Psoas muscle (tissue), 8 donors: Measurements from ENCODE around the gene CSNK1A1. TPM values are rescaled to one million over a fixed set of nuclear protein-coding genes. Genes with fewer than 3 reads are reported as not detected.
A peak's percentile ranks its signal among the peaks of the same experiment; 100 is the strongest.

Experiments used
- ATAC-seq, 4 donors: fragments of 200-7000 bp; cut with Tn5 transposase; one replicate each; pipeline ENCODE4 v1.9.1; 2020; ENCODE audit warnings: moderate library complexity in 3 of 4, mild to moderate bottlenecking in 2 of 4
- DNase-seq, 2 donors: peaks; one replicate each; pipeline ENCODE4 v3.0.0-alpha.2; 2020
- H3K27ac ChIP-seq: fragments of 200-600 bp; one replicate; pipeline ENCODE4 v1.8.0; 2022
- H3K27me3 ChIP-seq, 3 donors: fragments of 200-600 bp in 1 of 3; one replicate each; pipeline versions ENCODE4 v1.6.1 to v1.8.0; 2013 to 2022; ENCODE audit warnings: low read length in 2 of 3, mild to moderate bottlenecking in 2 of 3, moderate library complexity in 1 of 3; ENCODE audit not compliant: insufficient read depth in 3 of 3
- H3K36me3 ChIP-seq, 2 donors: fragments of 200-600 bp in 1 of 2; one replicate each; pipeline versions ENCODE4 v1.6.1 to v1.8.0; 2013 to 2022; ENCODE audit warnings: low read depth in 1 of 2, mild to moderate bottlenecking in 1 of 2, moderate library complexity in 1 of 2; ENCODE audit not compliant: insufficient read depth in 1 of 2
- H3K4me1 ChIP-seq: fragments of 200-600 bp; one replicate; pipeline ENCODE4 v1.8.0; 2022
- H3K4me3 ChIP-seq: fragments of 200-600 bp; one replicate; pipeline ENCODE4 v1.8.0; 2022; ENCODE audit warnings: mild to moderate bottlenecking
- H3K9me3 ChIP-seq: fragments of 200-600 bp; one replicate; pipeline ENCODE4 v1.8.0; 2022
- WGBS, 3 donors: extraction: QIAGEN DNeasy Blood & Tissue Kit; methylation state at CpG; one replicate each; pipeline versions ENCODE4 v1.1.6 to v1.1.7; 2013; 5-methylcytosine and 5-hydroxymethylcytosine counted together
- intact Hi-C, 2 donors: fragments of 100-400 bp; cut with DNase I; formaldehyde crosslinking; loops; one replicate each; pipeline versions ENCODE4 v1.11.0 to v1.14.2; 2022
- polyA plus RNA-seq, 3 donors: library from polyadenylated mRNA; stranded (reverse); fragments of 200-250 nt; gene quantifications; one replicate each; pipeline ENCODE4 v1.2.3, GENCODE V29; 2013
- total RNA-seq, 4 donors: library from RNA; stranded (reverse); fragmentation: NEBNext Ultra II Directional in 2 of 4; extraction: Animal tissue kit (Norgen Biotek cat#: 25700) in 2 of 4; gene quantifications; one replicate each; pipeline versions ENCODE4 v1.2.1 to v1.2.4, GENCODE V29; 2021 to 2023
- TF ChIP-seq, protein P1 (sequence below): fragments of 200-600 bp; IDR thresholded peaks from one replicate; pipeline ENCODE4 v1.8.0; 2022; ENCODE audit warnings: antibody characterized with exemption
- donor health status: healthy with polysubstance abuse.
- donor health status: DM: no; HTN: no; CAD: no; lungs with moderate emphysema.
- donor health status: Bipolar disorder and iron deficiency.
- donor health status: healthy.
- donor health status: DM: yes; HTN: yes; CAD: no.
- donor health status: DM: no; HTN: no; CAD: no.
- donor health status: DM: no; HTN: no; CAD: no.
- donor health status: DM: yes; HTN: yes; CAD: no.

Gene CSNK1A1
- total and polyA plus RNA-seq, 7 donors: 73.6 to 394 (median 201) TPM

DNA sequence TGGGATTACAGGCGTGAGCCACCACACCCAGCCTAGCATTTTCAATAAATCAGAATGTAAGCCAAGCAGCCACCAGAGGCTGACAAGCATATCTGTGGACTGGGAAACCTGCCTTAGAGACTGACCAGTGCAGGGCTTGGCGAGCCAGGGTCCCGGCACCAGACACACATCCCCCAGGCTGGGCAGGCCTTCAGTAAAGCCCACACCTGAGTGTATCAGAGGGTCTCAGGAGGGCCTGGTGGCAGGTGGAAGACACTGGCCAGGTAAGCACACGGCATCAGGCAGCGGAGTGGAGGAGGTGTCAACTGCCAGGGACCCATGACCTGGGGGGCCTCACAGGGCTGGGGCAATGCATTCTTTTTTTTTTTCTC lies 93.9 kb downstream of the CSNK1A1 start:
- Histone ChIP-seq H3K9me3 (no peaks in the 10 kb centered on the region), H3K4me1 (peaks cover 42% of the 10 kb centered on the region), H3K27ac (peak overlapping the region; percentile 96), H3K4me3 (no peak overlapping the region), H3K36me3 (no peaks in the 10 kb centered on the region), H3K27me3 (no peaks in the 10 kb centered on the region)
- no peak for DNase-seq
- TF ChIP-seq, protein P1, sequence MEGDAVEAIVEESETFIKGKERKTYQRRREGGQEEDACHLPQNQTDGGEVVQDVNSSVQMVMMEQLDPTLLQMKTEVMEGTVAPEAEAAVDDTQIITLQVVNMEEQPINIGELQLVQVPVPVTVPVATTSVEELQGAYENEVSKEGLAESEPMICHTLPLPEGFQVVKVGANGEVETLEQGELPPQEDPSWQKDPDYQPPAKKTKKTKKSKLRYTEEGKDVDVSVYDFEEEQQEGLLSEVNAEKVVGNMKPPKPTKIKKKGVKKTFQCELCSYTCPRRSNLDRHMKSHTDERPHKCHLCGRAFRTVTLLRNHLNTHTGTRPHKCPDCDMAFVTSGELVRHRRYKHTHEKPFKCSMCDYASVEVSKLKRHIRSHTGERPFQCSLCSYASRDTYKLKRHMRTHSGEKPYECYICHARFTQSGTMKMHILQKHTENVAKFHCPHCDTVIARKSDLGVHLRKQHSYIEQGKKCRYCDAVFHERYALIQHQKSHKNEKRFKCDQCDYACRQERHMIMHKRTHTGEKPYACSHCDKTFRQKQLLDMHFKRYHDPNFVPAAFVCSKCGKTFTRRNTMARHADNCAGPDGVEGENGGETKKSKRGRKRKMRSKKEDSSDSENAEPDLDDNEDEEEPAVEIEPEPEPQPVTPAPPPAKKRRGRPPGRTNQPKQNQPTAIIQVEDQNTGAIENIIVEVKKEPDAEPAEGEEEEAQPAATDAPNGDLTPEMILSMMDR: no peak
- intact Hi-C loops: no loop called here
- 98 to 100% (median 98%) methylated on average over 5 of the region's 5 CpGs for WGBS, 3 donors
- no peak for ATAC-seq

DNA sequence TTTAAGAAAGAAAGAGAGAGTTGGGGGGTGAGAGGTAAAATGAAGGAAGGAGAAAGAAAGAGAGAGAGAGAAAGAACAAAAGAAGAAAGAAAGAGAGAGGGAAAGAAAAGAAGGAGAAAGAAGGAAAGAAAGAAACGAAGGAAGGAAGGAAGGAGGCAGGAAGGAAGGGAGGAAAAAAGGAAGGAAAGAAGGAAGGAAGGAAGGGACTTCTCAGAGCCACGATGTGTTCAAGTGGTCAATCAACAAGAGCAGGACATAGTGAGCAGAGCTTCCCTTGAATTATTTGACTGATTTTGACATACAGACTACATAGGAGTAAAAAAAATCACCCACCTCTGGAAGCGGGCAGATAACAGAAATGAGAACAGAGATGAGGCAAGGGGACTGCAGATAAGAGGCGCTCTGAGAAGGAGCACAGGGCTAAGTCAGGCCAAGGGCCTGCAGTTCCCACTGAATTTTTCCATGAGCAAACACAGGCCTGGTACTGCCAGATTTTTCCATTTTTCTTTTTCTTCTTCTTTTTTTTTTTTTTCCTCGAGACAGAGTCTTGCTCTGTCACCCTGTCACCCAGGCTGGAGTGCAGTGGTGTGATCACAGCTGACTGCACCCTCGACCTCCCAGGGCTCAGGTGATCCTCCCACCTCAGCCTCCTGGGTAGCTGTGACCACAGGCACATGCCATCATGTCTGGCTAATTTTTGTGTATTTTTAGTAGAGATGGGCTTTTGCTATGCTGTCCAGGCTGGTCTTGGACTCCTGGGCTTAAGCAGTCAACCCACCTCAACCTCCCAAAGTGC lies 94.4 kb downstream of the CSNK1A1 start:
- TF ChIP-seq, protein P1: no peak
- no peaks in the 10 kb centered on the region for H3K27me3 ChIP-seq
- peak overlapping the region; percentile 96 for H3K27ac ChIP-seq
- no peaks in the 10 kb centered on the region for H3K36me3 ChIP-seq
- peak overlapping the region; percentile 32 for H3K4me3 ChIP-seq
- ATAC-seq (no peak), DNase-seq (no peak)
- WGBS, 3 donors: 75 to 77% (median 76%) methylated on average over 6 of the region's 6 CpGs
- H3K4me1 ChIP-seq: peaks cover 48% of the 10 kb centered on the region
- no peaks in the 10 kb centered on the region for H3K9me3 ChIP-seq
- intact Hi-C loops: no loop called here

- Histone ChIP-seq H3K4me3 (peak overlapping the region; percentile 32), H3K36me3 (no peaks in the 10 kb centered on the region), H3K27me3 (no peaks in the 10 kb centered on the region), H3K4me1 (peaks cover 53% of the 10 kb centered on the region), H3K27ac (peak overlapping the region; percentile 96), H3K9me3 (no peaks in the 10 kb centered on the region)
- intact Hi-C loops: no loop called here
- ATAC-seq: peak; percentile 93 to 96 (median 94)
- TF ChIP-seq, protein P1: no peak
- DNase-seq: peak; percentile 86 to 94
- WGBS, 3 donors: 11 to 19% (median 15%) methylated on average over 13 of the region's 13 CpGs
These were observed 95.3 kb downstream of the CSNK1A1 start for GRCh38 chr5:149455889-149456409.

DNA sequence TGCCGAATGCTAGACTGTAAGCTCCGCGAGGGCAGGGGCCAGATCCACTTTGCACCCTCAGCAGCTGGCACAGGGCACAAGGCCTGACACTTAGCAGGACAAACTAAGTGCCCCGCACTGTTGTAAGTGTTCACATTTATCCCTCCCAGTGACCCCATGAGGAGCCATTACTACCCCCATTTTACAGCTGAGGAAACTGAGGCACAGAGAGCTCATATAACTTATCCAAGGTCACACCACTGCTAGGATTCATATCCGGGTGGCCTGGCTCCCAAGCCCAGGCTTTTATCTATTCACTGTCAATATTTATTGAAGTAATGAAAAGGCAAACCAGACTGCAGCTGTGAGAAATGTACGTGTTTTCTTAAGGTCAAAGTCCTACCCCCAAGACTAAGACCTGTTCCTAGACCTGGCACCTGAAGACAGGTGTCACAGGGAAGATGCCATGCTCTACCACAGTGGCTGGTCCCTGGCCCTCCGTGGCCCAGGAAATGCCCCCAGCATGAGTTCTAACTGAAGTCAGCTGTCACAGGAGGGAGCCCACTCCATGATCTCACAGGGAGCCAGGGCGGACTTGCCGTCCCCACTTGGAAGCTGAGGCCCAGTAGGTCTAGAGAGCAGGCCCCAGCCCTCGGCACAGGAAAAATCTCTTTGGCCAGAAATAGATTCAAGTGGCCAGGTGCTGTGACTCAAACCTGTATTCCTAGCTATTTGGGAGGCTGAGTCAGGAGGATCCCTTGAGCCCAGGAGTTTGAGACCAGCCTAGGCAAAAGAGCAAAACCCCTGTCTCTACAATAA lies 97.4 kb downstream of the CSNK1A1 start:
- no peak for ATAC-seq
- TF ChIP-seq, protein P1: no peak
- DNase-seq: no peak
- Histone ChIP-seq H3K27me3 (no peaks in the 10 kb centered on the region), H3K9me3 (no peaks in the 10 kb centered on the region), H3K4me1 (peaks cover 73% of the 10 kb centered on the region), H3K27ac (peak overlapping the region; percentile 96), H3K36me3 (no peaks in the 10 kb centered on the region), H3K4me3 (no peak overlapping the region)
- WGBS, 3 donors: 69 to 84% (median 77%) methylated on average over 10 of the region's 10 CpGs
- intact Hi-C loops: no loop called here
